RKO (cell line): ENCODE results near the gene MRPL23.
"Not testable (repeated sequence)": the region's sequence is repeated elsewhere in the genome, so short reads cannot be mapped to it uniquely, and the experiment has no call there.

Experiments
- DNase-seq: peaks from one replicate; pipeline ENCODE4 v3.0.0-alpha.2; 2016; ENCODE audit warnings: low spot score

Gene MRPL23

GRCh38 chr11:1933416-1934334 is 13.5 kb upstream of the MRPL23 start:
- no peak for DNase-seq

- DNase-seq: no peak
These were observed 12.6 kb upstream of the MRPL23 start for GRCh38 chr11:1934335-1935155.

DNA sequence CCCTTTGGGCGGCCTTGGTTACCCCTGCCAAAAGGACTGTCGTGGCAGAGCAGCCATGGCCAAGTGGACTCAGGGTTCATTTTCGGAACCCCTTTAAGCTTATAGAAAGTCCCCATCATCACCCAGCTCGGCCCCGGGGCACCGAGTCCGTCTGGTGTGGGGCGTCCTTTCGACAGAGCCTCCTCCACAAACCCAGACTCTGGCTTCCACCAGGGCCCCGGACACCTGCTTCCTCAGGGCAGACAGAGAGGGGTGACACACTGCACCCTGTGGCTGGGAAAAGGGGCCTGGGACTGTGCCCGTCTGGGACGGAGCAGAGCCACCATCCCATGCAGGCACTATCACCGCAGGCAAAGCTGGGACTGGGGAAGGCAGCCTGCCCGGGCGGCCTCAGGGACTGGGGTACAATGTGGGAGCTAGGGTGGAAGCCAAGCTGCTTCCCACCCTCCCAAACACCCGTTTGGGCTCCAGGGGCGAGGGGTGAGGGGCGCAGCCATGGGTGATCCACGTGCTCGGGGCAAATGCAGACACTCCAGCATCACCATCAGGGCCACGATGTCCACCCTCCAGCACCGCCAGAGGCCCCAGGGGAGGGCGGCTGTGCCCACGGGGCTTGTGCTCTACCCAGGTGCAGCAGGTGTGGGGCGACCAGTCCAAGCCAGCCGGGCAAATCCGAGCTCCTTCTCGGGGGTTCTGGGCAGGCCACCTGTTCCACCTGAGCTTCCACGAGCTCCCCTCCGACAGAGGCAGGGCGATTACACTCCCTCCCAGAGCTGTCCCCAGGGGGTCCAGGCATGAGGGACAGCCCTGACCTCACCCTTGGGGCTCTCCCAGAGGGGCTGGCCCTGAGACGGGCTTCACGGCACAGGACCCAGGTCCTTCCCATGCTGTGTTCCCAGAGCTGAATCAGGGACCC is 11.7 kb upstream of the MRPL23 start:
- DNase-seq: no peak

- DNase-seq: no peak
These were observed 10.9 kb upstream of the MRPL23 start for GRCh38 chr11:1936072-1936780.

- DNase-seq: no peak
These were observed 10.1 kb upstream of the MRPL23 start for GRCh38 chr11:1936781-1937615.

DNA sequence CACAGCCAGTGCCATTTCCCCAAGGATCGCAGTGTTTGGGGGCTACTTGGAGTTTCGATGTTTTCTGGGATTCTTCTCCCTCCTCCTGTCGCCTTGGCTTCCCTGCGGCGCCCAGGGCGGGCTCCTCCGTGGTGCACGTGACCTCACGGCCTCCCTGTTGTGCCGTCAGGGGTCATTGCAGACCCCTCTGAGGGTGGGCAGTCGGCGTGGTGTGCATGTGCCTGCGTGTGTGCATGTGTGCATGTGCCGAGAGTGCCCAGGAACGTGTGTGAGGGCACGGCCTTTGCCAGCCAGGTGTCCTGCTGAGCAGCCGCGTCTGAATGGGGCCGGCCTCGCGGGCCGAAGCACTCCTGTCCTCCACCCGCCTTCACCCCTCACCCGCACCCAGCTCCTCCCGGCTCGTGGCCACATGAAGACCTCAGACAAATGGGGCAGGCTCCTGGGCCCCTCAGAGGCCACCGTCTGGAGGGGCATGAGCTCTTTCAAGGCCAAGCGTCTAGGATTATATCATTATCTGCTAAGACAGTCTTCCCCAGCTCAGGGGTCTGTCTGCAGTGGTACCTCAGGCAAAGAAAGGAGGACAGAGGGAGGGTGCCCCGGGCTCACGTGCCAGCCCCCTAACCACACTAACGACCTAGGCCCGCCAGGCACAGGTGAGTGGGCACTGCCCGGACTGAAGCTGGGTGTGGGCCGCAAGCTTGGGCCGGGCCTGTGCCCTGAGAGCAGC is 9.4 kb upstream of the MRPL23 start:
- DNase-seq: no peak

DNA sequence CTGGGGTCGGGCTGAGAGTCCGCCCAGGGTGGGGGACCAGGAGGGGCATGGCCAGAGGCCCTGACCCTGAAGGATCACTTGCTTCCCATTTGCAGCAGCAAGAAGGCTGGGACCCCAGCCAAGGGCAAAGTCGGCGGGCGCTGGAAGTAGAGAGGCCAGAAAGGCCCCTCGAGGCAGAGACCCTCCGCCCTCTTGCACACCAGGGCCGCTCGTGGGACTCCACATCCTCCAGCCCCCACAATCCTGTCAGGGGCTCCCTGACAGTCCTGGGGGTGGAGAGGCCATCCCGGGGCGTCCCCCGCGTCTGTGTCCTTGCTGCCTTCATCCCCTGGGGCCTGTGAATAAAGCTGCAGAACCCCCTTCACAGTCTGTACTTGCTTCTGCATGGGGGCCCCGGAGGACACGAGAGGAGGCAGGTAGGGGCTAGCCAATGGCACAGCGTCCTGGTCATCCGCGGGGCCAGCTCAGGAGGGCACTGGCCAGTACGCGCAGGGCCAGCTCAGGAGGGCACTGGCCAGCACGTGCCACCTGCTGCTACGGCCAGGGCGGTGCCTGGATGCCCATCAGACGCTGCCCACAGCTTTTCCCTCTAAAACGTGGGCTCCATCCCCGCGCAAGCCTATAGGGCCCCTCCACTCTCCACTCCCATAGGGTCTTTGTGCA is 8.7 kb upstream of the MRPL23 start:
- DNase-seq: no peak

GRCh38 chr11:1939006-1939625 is 8.0 kb upstream of the MRPL23 start:
- no peak for DNase-seq

DNA sequence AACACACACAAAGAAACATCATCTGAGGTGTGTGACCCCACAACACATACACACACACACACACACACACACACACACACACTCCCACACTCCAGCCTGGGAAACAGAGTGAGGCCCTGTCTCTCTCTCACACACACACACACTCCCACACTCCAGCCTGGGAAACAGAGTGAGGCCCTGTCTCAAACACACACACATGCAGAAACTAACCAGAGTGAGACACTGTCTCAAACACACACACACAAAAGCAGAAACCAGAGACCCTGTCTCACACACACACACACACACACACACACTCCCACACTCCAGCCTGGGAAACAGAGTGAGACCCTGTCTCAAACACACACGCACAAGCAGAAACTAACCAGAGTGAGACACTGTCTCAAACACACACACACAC is 7.3 kb upstream of the MRPL23 start:
- not testable (repeated sequence) for DNase-seq

- DNase-seq: no peak
These were observed 4.4 kb upstream of the MRPL23 start for GRCh38 chr11:1942558-1943260.

DNA sequence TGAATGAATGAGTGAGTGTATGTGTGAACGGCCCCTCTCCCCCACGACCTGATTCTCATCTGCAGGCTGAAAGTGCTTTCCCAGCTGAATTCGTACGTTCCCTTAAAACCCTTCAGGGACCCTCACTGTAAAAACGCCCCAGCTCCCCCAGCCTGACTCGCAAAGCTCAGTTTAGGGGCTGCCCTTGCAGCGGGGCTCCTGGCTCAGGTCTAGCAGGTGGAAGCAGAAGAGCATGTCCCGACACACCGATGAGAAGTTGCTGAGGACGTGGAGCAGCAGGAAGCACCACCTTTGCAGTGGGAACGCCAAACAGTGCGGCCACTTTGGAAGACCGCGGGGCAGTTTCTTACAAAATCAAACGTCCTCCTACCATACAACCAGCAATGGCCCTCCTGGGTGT is 3.6 kb upstream of the MRPL23 start:
- DNase-seq: no peak

DNA sequence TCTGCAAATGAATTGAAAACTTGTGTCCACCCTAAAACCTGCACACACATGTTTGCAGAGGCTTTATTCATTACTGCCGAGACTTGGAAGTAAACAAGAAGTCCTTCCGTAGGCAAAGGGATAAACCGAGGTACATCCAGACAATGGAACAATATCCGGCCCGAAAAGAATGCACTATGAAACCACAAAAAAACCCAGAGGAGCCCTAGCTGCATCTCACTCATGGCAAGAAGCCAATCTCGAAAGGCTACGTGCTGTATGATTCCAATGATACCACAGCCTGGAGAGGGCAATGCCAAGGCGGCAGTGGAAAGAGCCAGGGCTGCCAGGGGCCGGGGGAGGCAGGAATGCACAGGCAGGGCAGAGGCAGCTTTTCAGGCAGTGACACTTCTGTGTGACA is 3.2 kb upstream of the MRPL23 start:
- DNase-seq: no peak

- DNase-seq: no peak
These were observed 583 bp downstream of the MRPL23 start for GRCh38 chr11:1947592-1948237.

DNA sequence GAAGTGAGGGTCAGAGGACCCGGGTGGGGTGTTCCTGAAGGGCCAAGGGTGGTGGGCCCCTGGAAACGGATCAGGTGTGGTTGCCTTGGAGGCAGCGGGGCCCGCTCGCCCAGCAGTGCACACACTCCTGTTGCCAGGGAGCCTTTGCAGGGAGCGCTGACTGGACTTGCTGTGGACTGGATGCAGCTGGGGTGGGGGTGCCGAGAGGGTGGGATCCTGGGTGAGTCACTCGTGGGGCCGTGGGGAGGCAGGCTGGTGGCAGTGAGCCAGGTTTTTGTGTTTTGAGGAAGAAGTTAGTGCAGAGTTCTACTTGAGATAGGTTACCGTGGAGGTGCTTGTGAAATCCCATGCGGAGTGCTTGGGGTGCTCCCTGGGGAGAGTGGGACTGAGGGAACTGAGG is 1.3 kb downstream of the MRPL23 start:
- DNase-seq: no peak

DNA sequence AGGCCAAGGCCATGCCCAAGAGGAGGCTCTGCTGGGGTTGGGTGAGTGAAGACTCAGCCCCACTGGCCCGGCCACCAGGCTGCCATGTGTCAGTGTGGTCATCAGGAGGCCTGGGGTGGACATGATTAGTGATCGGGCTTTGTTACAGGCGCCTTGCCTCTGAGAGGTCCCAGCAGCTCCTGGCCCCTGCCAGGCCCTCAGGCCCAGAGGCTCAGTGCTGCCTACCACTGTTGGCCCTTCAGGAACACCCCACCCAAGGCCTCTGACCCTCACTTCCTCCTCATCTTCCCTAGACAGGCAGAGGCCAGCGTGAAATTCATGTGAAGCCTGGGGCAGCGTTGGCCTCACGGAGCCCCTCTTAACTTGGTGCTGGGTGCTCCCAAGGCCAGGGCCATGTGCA is 2.2 kb downstream of the MRPL23 start:
- DNase-seq: no peak

GRCh38 chr11:1949922-1950321 is 2.8 kb downstream of the MRPL23 start:
- DNase-seq: no peak

- no peak for DNase-seq
These were observed 5.8 kb downstream of the MRPL23 start for GRCh38 chr11:1952806-1953482.
